ENCODE measurements around the gene PDIA6. TPM values are rescaled to one million over a fixed set of nuclear protein-coding genes. Genes with fewer than 3 reads are reported as not detected.
"Not testable (repeated sequence)": the region's sequence is repeated elsewhere in the genome, so short reads cannot be mapped to it uniquely, and the experiment has no call there.

The PDIA6 gene
- total RNA-seq, 1 donor from 2014 or later, result 213 TPM

DNA sequence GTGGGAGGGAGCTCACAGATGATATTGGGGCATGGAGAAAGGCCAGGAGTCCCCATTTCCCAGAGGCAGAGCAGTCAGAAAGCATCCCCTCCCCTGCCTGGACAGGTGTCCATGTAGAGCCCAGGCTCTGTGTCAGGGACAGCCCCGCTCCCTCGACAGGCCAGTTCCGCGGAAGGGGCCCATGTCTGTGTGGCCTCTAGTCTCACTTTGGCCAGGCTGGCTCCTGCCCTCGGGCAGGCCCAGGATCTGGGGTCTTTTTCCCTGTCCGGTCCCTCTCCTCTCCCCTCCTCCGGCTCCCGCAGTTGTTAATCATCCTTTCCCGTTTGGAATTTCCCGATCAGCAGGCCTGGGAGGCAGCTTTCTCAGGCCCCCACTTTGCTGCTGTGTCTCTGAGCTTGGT, 20.4 kb upstream of the PDIA6 start:
- DNase-seq (ENCODE audit: low spot score), result no peak

DNA sequence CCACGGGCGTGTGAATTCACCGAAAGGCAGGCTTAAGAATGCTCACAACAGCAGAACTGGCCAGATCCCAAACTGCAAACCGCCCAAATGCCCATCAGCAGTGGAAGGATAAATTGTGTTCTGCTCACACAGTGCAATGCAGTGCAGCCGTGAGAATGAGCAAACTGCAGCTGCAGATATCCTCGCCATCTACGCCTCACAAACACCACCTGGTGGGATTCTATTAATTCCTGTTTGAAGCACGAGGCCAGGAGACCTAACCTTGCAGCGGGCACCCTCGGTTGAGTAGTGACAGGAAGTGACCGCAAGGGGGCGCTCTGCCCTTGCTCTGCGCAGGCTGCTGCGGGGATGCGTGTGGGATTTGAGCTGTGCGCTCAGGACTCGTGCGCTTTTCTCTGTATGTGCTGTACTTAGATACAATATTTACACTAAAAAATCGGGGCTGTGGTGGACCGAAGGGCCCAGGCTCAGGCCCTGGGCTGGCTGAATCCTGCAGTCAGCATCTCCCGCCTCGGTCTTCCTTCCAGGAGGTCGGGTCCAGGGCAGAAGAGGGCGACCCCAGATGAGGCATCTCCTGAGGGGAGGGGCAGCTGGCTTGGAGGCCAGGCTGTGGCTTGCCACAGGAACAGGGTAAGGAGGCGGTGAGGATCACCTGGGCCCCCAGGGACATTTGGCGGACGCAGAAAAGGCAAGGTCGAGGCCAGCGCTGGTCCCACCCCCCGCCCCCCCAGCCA, 19.8 kb upstream of the PDIA6 start:
- DNase-seq (ENCODE audit: low spot score), result peak; percentile 83

DNA sequence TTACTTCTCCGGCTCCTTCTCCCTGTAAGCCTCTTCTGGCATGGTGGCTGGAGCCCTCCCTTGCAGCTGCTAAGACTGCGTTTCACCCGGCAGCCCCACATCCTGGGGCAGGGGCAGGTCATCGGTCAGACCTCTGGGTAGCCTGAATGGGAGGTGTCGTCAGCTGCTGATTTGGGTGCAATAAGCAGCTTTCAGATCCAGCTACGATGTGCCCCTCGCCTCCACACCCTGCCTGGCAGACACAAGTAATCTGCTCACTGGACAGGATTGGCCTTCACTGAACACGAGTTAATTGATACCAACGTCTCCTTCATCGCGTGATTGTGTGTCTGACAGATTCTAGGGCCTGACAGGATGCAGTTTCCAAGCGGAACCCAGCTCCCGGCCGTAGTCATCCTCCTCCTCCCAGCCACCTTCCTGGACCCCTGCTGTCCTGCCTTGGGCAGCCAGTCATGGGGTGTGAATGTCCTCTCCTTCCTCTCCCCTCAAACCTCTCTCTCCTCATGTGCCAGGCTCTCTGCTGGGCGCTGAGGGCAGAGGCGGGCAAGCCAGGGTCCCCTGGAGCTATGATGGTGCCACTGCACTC, 18.9 kb upstream of the PDIA6 start:
- no peak for DNase-seq (ENCODE audit: low spot score)

DNA sequence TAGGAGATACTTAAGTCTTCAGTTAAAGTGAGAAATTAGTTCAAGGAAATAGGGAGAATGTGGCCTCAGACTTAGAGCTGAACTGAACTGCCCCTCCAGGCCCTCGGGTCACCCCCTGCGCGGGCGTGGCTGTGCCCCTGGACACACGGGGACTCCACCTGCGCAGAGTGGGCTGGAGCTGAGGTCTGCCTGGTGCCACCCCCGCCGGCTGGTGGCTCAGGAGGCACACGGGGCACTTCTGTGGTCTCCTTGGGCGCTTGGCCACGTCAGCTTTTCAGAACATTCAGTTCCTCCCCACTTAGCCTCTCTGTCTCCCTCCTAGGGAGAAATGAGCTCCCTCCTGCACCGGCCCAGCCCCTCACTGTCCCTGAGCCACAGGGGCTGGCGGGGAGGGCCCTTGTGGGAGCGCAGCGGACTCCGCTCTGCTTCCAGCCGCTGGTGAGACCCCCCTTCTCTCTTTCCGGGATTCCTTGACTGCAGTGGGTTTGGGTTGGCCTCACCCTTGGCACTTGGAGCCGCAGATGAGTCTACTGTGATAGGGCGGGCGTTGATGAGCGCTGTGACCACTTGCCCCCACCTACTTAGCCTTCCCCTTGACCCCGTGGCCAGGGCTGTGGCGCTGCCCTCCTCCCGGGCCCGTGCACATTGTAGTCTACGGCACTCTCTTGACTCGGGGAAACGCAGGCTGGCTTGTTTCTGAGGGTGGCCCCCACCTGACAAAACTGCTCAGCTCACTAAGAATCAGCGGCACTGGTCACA, 18.2 kb upstream of the PDIA6 start:
- DNase-seq (ENCODE audit: low spot score), result no peak

DNA sequence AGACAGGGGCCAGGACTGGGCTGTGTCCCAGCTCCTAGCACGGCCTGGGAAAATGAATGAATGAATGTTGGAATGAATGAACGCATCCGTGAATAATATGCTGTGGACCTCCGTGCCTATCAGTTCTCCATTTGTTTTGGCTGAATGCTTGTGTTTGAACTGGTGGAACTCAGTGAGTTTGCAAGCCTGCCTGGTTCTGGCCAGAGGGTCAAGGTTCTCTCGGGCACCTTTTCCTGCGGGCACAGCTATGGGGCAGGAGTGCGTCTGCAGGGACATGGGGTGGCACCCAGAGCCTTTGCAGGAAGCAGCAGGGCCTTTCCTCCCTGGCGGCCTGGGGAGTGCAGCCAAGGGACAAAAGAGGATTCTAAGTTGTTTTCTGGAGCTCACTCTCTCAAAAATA, 17.6 kb upstream of the PDIA6 start:
- no peak for DNase-seq (ENCODE audit: low spot score)

DNA sequence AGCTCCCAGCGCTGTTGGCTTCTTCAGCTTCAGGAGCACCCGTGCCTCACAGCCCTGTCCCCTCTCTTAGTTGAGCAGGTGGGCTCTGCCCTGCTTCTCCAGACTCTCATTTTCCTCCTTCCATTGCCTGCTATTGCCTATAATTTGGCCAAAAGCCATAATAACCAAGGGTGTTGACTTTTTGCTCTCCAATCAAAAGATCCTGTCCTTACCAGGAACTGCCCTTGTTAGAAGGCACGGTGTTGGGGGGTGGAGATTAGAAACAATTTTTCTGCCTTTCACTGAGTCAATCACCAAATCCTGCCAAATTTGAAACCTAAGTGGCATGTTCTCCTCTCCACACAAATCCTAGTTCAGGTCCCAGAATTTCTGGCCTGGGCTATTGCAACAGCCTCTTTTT, 16.7 kb upstream of the PDIA6 start:
- no peak for DNase-seq (ENCODE audit: low spot score)

DNA sequence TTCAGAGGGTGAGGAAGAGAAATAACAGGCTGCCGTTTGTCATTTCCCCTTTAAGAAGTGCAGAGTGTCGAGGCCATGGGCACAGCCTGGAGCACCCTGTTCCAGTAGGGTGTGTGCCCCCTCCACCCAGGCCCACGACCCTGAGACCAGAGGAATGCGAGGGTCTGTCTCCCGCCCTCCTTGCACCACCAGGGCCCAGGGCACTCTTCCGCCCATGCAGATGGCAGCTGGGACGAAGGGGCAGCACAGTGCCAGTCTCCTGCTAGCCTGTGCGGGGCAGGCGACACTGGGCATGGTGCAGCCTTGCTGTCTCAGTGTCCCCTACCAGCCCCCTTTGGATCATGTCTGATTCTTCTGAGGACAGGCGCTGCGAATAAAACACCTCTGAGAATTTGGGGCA, 15.8 kb upstream of the PDIA6 start:
- DNase-seq (ENCODE audit: low spot score), result no peak

DNA sequence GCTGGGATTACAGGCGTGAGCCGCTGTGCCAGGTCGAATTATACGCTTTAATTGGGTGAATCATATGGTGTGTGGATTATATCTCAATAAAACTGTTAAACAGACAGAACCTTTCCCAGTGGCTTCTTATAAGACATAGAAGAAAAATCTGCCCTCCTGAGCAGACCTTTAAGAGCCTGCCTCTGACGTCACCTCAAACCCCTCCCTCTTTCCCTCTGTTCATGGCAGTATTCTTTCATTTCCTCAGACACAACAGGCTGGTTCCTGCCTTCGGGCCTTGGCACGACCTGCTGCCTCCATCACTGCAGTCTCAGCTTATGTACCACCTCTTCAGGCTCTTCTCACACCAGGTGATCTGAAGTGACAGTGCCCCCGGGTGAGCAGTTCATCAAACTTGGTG, 14.0 kb upstream of the PDIA6 start:
- DNase-seq (ENCODE audit: low spot score), result no peak

DNA sequence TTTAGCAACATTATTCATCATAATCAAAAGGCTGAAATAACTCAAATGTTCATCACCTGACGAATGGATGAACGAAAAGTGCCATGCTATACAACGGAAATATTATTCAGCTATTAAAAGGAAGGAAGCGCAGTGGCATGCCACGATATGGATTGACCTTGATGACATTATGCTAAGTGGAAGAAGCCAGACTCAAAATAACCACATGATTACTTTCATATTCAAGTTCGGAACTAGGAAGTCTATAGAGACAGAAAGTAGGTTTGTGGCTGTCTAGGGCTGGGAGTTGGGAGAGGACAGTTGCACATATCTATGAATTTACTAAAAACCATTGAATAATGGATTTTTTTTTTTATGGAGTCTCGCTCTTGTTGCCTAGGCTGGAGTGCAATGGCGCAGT, 13.4 kb upstream of the PDIA6 start:
- DNase-seq (ENCODE audit: low spot score), result no peak

DNA sequence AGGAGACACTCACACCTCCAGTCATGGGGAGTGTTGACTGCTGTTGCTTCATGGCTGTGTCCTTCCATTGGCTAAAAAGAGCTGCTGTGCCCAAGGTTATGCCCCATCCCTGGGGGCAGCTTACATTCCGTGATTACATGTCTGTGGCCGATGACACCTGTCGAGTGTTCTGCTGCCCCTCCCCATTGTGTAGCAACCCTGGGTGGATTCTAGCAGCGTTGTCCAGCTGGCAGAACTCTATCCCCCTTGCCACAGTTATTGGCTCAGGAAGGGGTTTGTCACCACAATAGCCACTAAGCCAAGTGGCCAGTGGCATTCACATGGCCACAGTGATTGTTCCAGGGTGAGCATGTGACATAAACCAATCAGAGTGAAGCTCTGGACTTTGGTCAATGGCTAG, 11.6 kb upstream of the PDIA6 start:
- no peak for DNase-seq (ENCODE audit: low spot score)

DNA sequence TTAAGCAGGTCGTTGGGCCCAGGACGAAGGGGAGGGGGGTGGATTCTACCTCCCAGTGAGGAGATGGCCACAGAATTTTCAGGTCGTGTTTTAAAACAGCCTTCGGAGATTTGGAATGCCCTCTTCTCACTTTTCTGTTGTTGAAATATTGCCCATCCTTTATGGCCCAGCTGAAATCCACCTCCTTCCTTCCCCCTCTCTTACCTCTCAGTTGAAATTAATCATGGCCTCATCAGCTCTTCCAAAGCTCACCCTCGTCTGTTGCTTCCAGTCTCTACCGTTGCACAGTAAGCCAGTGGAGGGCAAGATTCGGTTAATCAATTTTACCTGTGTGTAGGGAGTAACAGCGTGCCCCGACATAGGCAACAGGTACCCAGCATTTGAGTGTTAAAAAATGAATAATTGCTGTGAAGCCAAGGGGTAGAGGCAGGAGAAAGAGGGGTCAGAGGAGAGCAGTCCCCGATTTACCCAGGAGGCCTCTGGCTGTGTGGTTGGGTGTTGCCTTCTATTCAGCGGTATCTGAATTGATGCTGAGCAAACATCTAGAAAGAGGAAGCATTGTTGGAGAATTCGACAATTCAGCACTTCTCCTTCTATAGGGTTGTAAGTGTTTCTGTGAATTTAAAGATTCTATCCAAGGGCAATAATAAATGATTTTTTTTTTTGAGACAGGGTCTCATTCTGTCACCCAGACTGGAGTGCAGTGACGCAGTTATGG, 8.6 kb upstream of the PDIA6 start:
- no peak for DNase-seq (ENCODE audit: low spot score)

DNA sequence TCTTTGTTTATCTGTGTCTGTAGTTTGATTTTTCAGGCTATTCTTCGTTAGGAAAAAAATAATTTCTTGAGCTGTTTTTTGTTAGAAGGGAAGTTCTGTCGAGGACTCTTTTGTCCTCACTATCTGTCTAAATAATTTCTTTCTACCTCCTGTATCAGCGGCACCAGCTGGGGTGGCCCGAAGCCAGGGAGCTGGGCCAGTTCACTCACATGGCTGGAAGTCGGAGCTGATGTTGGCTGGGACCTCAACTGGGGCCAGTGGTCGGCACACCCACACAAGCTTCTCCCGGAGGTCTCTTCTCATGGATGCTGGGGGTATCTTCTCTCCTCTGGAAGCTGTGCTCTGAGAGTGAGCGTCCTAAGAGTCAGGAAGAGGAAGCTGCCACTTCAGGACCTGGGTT, 8.0 kb upstream of the PDIA6 start:
- no peak for DNase-seq (ENCODE audit: low spot score)

DNA sequence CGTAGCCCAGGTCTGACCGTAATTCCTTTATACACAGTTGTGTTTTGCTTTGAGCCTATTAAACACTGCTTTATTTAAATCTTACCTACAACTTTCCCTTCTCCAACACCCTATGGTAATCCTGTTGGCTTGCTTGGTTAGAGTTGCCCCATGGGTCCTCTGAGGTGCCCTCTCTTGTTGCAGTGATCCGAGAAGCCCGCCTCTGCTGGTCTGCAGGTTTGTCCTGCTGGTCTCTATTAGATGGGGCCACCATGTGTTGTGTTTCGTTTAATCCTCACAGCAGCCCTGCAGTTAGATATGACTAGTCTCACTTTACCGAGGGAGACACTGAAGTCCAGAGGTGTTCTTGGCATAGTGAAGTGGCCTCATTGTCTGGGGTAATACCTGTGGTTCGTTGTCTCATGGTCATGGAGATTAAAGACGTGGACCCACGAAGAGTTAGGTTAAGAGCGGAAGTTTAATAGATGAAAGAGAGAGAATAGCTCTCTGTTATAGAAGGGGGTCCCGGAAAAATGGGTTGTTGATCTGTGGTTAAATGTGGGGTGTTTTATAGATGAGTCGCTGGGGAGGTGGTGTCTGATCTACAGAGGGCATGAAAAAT, 7.2 kb upstream of the PDIA6 start:
- DNase-seq (ENCODE audit: low spot score), result no peak

DNA sequence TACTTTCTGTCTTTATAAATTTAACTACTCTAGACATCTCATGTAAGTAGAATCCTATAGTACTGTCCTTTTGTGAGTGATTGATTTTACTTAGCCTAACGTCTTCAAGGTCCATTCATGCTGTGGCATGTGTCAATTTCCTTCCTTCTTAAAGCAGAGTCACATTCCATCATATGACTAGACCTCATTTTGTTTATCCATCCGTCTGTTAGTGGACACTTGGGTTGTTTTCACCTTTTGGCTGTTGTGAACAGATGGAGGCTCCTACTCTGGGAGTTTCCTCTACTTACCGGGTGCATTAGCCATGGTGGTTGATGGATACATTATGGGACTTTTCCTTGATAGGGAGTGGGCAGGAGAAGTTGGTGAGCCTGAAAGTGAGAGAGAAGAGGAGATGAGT, 6.4 kb upstream of the PDIA6 start:
- DNase-seq (ENCODE audit: low spot score), result no peak

DNA sequence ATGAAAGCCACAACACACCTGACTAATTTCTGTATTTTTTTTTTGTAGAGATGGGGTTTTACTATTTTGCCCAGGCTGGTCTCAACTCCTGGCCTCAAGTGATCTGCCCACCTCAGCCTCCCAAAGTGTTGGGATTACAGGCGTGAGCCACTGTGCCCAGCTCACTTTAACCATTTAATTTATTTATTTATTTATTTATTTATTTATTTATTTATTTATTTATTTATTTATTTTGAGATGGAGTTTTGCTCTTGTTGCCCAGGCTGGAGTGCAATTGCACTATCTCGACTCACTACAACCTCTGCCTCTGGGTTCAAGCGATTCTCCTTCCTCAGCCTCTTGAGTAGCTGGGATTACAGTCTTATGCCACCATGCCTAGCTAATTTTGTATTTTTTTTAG, 5.7 kb upstream of the PDIA6 start:
- DNase-seq (ENCODE audit: low spot score), result not testable (repeated sequence)

DNA sequence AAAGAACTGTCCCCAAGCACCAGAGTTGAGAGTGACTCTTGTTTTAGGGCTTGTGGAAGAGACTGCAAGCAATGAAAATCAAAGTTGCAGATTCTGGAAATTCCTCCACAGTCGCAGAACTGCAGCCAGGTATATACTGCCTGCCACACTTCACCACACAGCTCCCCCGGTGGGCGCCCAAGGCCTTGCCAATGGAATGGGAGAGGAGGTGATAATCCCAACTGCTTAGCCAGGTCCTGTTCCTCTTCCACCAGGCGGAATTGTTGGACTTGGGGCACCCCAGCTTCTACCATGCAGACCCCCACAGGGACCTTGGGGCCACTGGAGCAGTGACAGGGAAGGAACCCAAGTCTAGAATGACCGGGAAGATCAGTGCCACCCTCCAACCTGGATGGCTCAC, 4.8 kb upstream of the PDIA6 start:
- DNase-seq (ENCODE audit: low spot score), result no peak

DNA sequence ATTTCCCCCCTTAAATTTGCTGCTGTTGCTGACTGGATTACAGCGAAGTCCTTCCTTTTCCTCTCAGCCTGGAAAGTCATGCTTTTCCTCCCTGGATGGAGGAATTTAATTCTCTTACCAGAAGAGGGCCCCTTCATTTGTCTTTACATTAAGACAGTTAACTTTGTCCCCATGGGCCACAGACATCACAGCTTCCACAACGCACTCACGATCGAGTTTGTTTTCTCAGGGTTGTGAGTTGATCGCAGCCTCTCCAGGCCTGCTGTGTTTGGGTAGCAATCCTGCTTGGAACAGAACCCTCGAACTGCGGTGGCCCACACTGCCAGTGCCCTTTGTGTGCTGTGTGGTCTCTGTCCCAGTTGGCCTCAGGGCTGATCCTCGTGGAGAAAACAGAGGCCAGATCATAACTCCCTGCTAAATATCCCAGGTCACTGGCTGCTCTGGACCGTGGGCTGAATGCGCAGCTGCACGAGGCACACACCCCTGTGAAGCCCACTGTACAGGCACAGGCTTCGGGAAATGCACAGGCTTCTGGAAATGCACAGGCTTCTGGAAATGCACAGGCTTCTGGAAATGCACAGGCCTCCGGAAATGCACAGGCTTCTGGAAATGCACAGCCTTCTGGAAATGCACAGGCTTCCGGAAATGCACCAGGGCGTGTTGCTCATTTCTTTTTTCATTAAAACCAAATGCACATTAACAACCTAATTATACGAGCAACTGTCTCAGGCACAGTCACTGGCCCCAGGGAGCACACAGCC, 2.2 kb upstream of the PDIA6 start:
- no peak for DNase-seq (ENCODE audit: low spot score)

DNA sequence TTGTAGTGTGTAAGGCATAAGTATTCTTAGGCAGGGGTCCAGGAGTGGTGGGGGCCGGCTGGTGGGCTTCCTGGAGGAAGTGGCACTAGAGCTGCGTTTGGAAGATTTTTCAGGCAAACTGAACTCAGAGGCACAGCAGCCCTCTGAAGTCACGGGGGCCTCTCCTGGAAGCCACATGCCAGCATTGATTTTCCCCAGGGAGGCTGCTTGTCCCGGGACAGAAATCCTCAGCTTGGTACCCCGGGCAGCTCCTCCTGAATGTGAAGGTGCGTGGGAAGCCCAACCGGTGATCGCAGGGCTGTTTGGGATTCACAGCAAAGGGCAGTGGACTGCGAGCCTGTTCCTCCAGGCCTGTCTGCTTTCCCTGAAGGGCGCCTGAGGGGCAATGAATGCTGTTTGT, 1.6 kb upstream of the PDIA6 start:
- no peak for DNase-seq (ENCODE audit: low spot score)

DNA sequence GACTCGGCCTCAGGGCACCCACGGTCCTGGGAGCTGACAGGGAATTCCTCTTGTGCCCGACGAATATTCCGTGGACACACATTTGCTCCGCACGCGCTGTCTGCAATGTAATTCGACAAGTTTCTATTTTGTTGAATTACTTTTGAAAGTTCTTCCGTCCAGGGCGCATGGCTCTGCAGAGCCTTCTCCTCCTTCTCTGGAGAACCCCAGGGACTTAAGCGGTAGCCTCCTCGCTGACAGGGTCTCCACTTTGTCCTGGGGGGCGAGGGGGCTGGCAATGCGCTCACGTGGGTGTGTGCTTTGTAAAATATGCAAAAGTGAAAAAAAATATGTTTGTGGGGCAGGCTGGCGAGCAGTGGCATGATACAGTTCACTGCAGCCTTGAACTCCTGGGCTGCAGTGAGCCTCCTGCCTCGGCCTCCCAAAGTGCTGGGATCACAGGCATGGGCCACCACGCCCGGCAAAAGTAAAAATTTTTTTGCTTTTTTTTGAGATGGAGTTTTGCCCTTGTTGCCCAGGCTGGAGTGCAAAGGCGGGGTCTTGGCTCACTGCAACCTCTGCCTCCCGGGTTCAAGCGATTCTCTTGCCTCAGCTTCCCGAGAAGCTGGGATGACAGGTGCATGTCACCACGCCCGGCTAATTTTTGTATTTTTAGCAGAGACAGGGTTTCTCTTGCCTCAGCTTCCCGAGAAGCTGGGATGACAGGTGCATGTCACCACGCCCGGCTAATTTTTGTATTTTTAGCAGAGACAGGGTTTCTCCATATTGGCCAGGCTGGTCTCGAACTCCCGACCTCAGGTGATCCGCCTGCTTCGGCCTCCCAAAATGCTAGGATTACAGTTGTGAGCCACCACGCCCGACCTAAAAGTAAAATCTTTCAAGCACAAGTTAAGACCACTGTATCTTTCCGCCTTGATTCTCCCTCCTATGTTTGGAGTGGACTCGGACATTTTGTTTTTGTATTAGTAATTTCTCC, 866 bp upstream of the PDIA6 start:
- not testable (repeated sequence) for DNase-seq (ENCODE audit: low spot score)

DNA sequence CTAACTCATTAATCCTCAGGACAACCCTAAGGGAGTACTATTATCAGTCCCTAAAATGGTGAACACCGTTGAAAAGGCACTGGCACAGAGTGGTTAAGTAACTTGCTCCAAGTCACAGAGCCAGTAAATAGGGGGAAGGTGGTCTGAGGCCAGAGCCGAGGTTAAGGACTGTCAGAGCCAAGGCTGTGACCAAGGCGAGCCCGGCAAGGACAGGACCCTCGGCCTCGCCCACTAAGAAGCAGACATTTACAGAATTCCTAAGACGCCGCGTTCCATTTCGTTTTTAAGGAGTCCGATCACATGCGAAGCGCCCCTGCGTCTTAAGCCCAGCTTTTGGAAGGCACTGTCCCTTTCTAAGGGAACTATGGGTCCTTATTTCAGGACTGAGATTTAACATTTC, 1.1 kb downstream of the PDIA6 start:
- no peak for DNase-seq (ENCODE audit: low spot score)

Measured in mucosa of gallbladder (tissue), 1 donor.